Neural cell (in vitro differentiated cells): ENCODE results near the gene PNPLA2.

ENCODE experiments used
- EP300 ChIP-seq: fragments of 450-650 bp; conservative IDR thresholded peaks from 2 replicates; pipeline ENCODE4 v1.6.1; 2014; ENCODE audit warnings: antibody characterized with exemption, mild to moderate bottlenecking, moderate library complexity; ENCODE audit not compliant: poor library complexity, severe bottlenecking
- POLR2AphosphoS5 ChIP-seq: IDR thresholded peaks from 2 replicates; pipeline ENCODE4 v1.6.1; 2012
- RAD21 ChIP-seq: fragments of 450-650 bp; conservative IDR thresholded peaks from 2 replicates; pipeline ENCODE4 v1.6.1; 2014; ENCODE audit warnings: antibody characterized with exemption, mild to moderate bottlenecking, moderate library complexity
- TAF1 ChIP-seq: IDR thresholded peaks from 2 replicates; pipeline ENCODE4 v1.6.1; 2012; ENCODE audit warnings: low read depth
- TF ChIP-seq, protein P1 (sequence below): fragments of 450-650 bp; IDR thresholded peaks from 2 replicates; pipeline ENCODE4 v1.5.1; 2014; ENCODE audit warnings: antibody characterized with exemption, mild to moderate bottlenecking, moderate library complexity; ENCODE audit not compliant: poor library complexity, severe bottlenecking
- TF ChIP-seq, protein P2 (sequence below): IDR thresholded peaks from 2 replicates; pipeline ENCODE4 v1.6.1; 2012; ENCODE audit warnings: borderline replicate concordance

DNA sequence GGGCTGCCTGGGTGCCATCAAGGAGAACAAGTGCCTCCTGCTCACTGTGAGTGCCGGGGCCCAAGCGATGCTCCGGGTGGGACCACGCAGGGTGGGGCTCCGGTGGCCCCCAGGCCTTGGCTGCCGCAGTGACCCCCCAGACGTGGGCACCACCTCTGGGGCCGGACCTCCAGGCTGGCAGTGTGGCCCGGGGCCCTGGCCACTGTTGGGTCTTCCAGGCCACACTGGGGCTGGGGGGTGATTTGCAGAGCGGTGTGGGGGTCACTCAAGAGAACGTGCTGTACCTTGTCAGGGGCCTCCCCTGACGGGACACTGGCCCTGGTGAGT is 43.9 kb downstream of the PNPLA2 start:
- TF ChIP-seq, protein P1, sequence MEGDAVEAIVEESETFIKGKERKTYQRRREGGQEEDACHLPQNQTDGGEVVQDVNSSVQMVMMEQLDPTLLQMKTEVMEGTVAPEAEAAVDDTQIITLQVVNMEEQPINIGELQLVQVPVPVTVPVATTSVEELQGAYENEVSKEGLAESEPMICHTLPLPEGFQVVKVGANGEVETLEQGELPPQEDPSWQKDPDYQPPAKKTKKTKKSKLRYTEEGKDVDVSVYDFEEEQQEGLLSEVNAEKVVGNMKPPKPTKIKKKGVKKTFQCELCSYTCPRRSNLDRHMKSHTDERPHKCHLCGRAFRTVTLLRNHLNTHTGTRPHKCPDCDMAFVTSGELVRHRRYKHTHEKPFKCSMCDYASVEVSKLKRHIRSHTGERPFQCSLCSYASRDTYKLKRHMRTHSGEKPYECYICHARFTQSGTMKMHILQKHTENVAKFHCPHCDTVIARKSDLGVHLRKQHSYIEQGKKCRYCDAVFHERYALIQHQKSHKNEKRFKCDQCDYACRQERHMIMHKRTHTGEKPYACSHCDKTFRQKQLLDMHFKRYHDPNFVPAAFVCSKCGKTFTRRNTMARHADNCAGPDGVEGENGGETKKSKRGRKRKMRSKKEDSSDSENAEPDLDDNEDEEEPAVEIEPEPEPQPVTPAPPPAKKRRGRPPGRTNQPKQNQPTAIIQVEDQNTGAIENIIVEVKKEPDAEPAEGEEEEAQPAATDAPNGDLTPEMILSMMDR: no peak
- TF ChIP-seq, protein P2, sequence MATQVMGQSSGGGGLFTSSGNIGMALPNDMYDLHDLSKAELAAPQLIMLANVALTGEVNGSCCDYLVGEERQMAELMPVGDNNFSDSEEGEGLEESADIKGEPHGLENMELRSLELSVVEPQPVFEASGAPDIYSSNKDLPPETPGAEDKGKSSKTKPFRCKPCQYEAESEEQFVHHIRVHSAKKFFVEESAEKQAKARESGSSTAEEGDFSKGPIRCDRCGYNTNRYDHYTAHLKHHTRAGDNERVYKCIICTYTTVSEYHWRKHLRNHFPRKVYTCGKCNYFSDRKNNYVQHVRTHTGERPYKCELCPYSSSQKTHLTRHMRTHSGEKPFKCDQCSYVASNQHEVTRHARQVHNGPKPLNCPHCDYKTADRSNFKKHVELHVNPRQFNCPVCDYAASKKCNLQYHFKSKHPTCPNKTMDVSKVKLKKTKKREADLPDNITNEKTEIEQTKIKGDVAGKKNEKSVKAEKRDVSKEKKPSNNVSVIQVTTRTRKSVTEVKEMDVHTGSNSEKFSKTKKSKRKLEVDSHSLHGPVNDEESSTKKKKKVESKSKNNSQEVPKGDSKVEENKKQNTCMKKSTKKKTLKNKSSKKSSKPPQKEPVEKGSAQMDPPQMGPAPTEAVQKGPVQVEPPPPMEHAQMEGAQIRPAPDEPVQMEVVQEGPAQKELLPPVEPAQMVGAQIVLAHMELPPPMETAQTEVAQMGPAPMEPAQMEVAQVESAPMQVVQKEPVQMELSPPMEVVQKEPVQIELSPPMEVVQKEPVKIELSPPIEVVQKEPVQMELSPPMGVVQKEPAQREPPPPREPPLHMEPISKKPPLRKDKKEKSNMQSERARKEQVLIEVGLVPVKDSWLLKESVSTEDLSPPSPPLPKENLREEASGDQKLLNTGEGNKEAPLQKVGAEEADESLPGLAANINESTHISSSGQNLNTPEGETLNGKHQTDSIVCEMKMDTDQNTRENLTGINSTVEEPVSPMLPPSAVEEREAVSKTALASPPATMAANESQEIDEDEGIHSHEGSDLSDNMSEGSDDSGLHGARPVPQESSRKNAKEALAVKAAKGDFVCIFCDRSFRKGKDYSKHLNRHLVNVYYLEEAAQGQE: no peak
- no peak for TF ChIP-seq EP300
- no peak for TF ChIP-seq TAF1
- no peak for TF ChIP-seq RAD21
- TF ChIP-seq POLR2AphosphoS5: no peak
